Mesendoderm (in vitro differentiated cells): ENCODE measurements around the gene SLC26A6.
A peak's percentile ranks its signal among the peaks of the same experiment; 100 is the strongest.

Experiments
- DNase-seq: peaks from one replicate; pipeline ENCODE4 v3.0.0; 2013
- H2AK5ac ChIP-seq: 2 replicates; pipeline ENCODE4 v1.6.1; 2013; ENCODE audit warnings: low read length, inconsistent platforms
- H2BK120ac ChIP-seq: 2 replicates; pipeline ENCODE4 v1.6.1; 2013; ENCODE audit warnings: low read depth, mild to moderate bottlenecking, low read length, moderate library complexity, mixed read lengths
- H2BK15ac ChIP-seq: replicated peaks from 2 replicates; pipeline ENCODE4 v1.6.1; 2013; ENCODE audit warnings: low read depth, mild to moderate bottlenecking, moderate library complexity
- H2BK5ac ChIP-seq: 2 replicates; pipeline ENCODE4 v1.6.1; 2013; ENCODE audit warnings: low read length, inconsistent platforms
- H3K18ac ChIP-seq: 2 replicates; pipeline ENCODE4 v1.6.1; 2013; ENCODE audit warnings: mild to moderate bottlenecking, low read length, mixed read lengths
- H3K23ac ChIP-seq: one replicate; pipeline ENCODE4 v1.6.1; 2013; ENCODE audit warnings: low read length
- H3K27ac ChIP-seq: 2 replicates; pipeline ENCODE4 v1.5.1; 2013; ENCODE audit warnings: low read depth, mild to moderate bottlenecking, inconsistent platforms, low read length, moderate library complexity
- H3K27me3 ChIP-seq: 2 replicates; pipeline ENCODE4 v1.6.1; 2013; ENCODE audit warnings: low read length, control low read depth, mild to moderate bottlenecking, inconsistent platforms; ENCODE audit not compliant: insufficient read depth, poor library complexity
- H3K36me3 ChIP-seq: 2 replicates; pipeline ENCODE4 v1.6.1; 2013; ENCODE audit warnings: low read length, inconsistent platforms; ENCODE audit not compliant: control insufficient read depth, insufficient read depth
- H3K4ac ChIP-seq: one replicate; pipeline ENCODE4 v1.6.1; 2013; ENCODE audit warnings: low read depth, mild to moderate bottlenecking, low read length, moderate library complexity
- H3K4me1 ChIP-seq: 2 replicates; pipeline ENCODE4 v1.6.1; 2013; ENCODE audit warnings: low read depth, low read length, inconsistent platforms; ENCODE audit not compliant: control insufficient read depth
- H3K4me2 ChIP-seq: 2 replicates; pipeline ENCODE4 v1.6.1; 2013; ENCODE audit warnings: low read length
- H3K4me3 ChIP-seq: 2 replicates; pipeline ENCODE4 v1.5.1; 2013; ENCODE audit warnings: mild to moderate bottlenecking, low read length
- H3K56ac ChIP-seq: one replicate; pipeline ENCODE4 v1.6.1; 2013; ENCODE audit warnings: low read length
- H3K79me1 ChIP-seq: 2 replicates; pipeline ENCODE4 v1.6.1; 2013; ENCODE audit warnings: low read length, inconsistent platforms
- H3K79me2 ChIP-seq: 2 replicates; pipeline ENCODE4 v1.6.1; 2013; ENCODE audit warnings: mild to moderate bottlenecking, low read length; ENCODE audit not compliant: control insufficient read depth, insufficient read depth
- H3K9ac ChIP-seq: 2 replicates; pipeline ENCODE4 v1.6.1; 2013; ENCODE audit warnings: low read length, inconsistent platforms
- H4K5ac ChIP-seq: one replicate; pipeline ENCODE4 v1.6.1; 2013; ENCODE audit warnings: low read length
- H4K8ac ChIP-seq: one replicate; pipeline ENCODE4 v1.6.1; 2013; ENCODE audit warnings: low read depth, mild to moderate bottlenecking, control low read depth, low read length, moderate library complexity
- WGBS: extraction: QIAGEN DNeasy Blood & Tissue Kit; methylation state at CpG from one replicate; pipeline ENCODE4 v1.1.7; 2013; ENCODE audit warnings: low lambda C conversion rate, missing lambda C conversion rate; ENCODE audit not compliant: insufficient coverage; ENCODE audit errors: extremely low coverage; 5-methylcytosine and 5-hydroxymethylcytosine counted together

Gene SLC26A6

DNA sequence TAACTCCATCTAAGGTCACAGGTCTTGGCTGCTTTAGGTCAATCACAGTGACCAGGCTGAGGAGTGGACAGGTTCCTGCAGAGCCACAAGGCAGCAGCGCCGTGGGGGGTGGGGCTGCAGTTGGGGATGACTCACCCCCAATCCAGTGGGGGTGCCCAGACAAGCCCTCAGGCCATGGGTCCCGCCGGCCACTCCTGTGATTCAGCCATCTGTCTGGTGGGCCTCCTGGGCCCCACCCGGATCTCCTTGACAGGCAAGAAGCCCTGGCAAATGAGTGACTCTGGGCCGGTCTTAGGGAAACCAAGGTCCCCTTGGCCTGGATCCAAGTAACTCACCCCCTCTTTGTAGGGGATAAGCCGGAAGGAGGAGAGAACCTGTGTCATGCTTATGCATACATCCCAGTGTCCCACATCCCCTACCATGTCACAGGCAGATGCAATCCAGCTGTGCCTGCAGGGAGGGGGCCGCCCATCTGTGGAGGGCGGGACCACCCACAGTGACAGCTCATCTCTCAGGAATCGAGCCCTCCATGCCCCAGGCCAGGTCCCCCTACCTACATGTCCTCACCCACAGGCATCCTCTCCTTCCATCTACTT, 39.6 kb downstream of the SLC26A6 start:
- Histone ChIP-seq H3K18ac (no peak overlapping the region), H3K4me1 (peaks cover 9% of the 10 kb centered on the region), H2AK5ac (no peak overlapping the region), H2BK120ac (no peak overlapping the region), H3K79me2 (no peaks in the 10 kb centered on the region), H2BK5ac (no peak overlapping the region), H3K27ac (no peak overlapping the region), H3K9ac (no peak overlapping the region), H2BK15ac (no peak overlapping the region), H3K4me2 (no peak overlapping the region), H3K36me3 (peaks cover 16% of the 10 kb centered on the region), H3K27me3 (no peaks in the 10 kb centered on the region), H3K56ac (no peak overlapping the region), H3K23ac (peak overlapping the region; percentile 45), H3K79me1 (no peaks in the 10 kb centered on the region), H3K4ac (no peak overlapping the region), H4K5ac (no peak overlapping the region), H4K8ac (no peak overlapping the region), H3K4me3 (no peak overlapping the region)
- no CpG with 5 or more reads among the region's 10 CpGs for WGBS
- peak; percentile 86 for DNase-seq

- no CpG with 5 or more reads among the region's 35 CpGs for WGBS
Measured at GRCh38 chr3:48595075-48595525, 40.2 kb downstream of the SLC26A6 start, which contains the start of gene COL7A1. TSS of gene COL7A1 (minus strand) at chr3:48595329. CDS start at chr3:48595159, 170 bp downstream.

DNA sequence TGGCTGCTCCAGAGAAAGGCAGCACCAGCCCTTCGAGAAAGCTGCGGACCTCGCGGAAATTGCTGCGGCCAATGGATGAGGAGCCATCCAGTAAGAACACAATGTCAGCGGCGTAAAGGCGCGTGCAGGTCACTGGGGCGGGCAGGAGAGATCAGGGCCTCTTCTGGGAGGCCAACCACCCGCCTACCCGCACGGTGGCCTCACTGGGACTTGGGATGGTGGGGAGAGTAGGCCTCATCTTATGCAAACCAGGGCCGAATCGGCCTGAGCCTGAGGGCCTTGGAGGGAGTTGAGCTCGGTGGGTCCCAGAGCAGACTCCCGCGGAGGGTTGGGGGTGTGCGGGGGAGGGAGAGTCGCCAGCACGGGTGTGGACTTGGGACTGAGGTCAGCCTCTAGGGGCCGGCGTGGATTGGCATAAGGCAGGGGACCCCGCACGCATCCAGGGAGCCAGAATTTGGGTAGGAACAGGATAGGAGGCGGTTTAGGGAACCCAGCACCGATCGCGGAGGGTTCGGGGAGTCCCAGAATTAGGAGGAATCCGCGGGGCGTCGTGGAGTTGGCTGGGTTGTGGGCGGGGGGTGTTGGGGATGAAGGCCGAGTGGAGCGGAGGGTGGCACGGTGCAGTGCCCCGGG, 40.7 kb downstream of the SLC26A6 start:
- H3K79me1 ChIP-seq, result no peaks in the 10 kb centered on the region
- no peak overlapping the region for H3K4ac ChIP-seq
- H3K56ac ChIP-seq, result peak overlapping the region; percentile 56
- peak; percentile 26 for DNase-seq
- H3K36me3 ChIP-seq, result peaks cover 5% of the 10 kb centered on the region
- peak overlapping the region; percentile 70 for H3K27ac ChIP-seq
- no peak overlapping the region for H3K23ac ChIP-seq
- peaks cover 9% of the 10 kb centered on the region for H3K4me1 ChIP-seq
- H2BK15ac ChIP-seq, result no peak overlapping the region
- no CpG with 5 or more reads among the region's 39 CpGs for WGBS
- H2BK120ac ChIP-seq, result no peak overlapping the region
- H4K5ac ChIP-seq, result no peak overlapping the region
- H3K4me2 ChIP-seq, result no peak overlapping the region
- H2AK5ac ChIP-seq, result no peak overlapping the region
- H3K27me3 ChIP-seq, result no peaks in the 10 kb centered on the region
- H3K79me2 ChIP-seq, result no peaks in the 10 kb centered on the region
- no peak overlapping the region for H4K8ac ChIP-seq
- H3K18ac ChIP-seq, result no peak overlapping the region
- H2BK5ac ChIP-seq, result no peak overlapping the region
- no peak overlapping the region for H3K4me3 ChIP-seq
- peak overlapping the region; percentile 36 for H3K9ac ChIP-seq

More at GRCh38 chr3:48595075-48595525, 40.2 kb downstream of the SLC26A6 start, which contains the start of gene COL7A1:
- Histone ChIP-seq H2BK15ac (no peak within 1 kb of the TSS), H4K5ac (no peak within 1 kb of the TSS), H3K27me3 (no peaks in the 10 kb centered on the region), H2BK5ac (no peak within 1 kb of the TSS), H3K9ac (peak within 1 kb of the TSS; percentile 36), H4K8ac (no peak within 1 kb of the TSS), H3K4me2 (no peak within 1 kb of the TSS), H2BK120ac (no peak within 1 kb of the TSS), H3K27ac (peak within 1 kb of the TSS; percentile 70), H3K18ac (no peak within 1 kb of the TSS), H3K79me1 (no peaks in the 10 kb centered on the region), H3K36me3 (peaks cover 11% of the 10 kb centered on the region), H3K23ac (peak within 1 kb of the TSS; percentile 45), H3K4me3 (no peak within 1 kb of the TSS), H3K4me1 (peaks cover 9% of the 10 kb centered on the region), H2AK5ac (no peak within 1 kb of the TSS), H3K79me2 (no peaks in the 10 kb centered on the region), H3K4ac (no peak within 1 kb of the TSS), H3K56ac (peak within 1 kb of the TSS; percentile 56)
- no peak for DNase-seq

DNA sequence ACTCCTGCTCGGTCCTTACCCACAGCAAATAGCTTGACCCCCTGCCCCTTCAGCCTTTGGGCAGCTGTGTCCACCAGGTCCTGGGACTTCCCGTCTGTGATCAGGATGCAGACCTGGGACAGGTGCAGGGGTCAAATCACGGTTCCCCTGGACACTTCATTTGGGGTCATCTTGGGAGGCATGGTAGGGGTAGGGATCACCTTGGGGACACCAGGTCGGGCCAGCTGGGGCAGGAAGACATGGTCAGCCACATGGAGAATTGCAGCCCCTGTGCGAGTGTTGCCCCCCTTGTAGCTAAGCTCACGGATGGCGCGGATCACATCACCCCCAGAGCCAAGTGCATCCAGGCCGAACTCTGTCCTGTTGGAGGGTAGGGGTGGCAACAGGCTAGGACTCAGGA, 41.9 kb downstream of the SLC26A6 start:
- no peak overlapping the region for H4K5ac ChIP-seq
- H3K4me1 ChIP-seq, result peaks cover 9% of the 10 kb centered on the region
- peaks cover 1% of the 10 kb centered on the region for H3K36me3 ChIP-seq
- H3K9ac ChIP-seq, result no peak overlapping the region
- no peak overlapping the region for H2BK15ac ChIP-seq
- H2BK5ac ChIP-seq, result no peak overlapping the region
- no peak overlapping the region for H2BK120ac ChIP-seq
- no CpG with 5 or more reads among the region's 9 CpGs for WGBS
- no peak overlapping the region for H3K4ac ChIP-seq
- no peak overlapping the region for H3K4me3 ChIP-seq
- H3K23ac ChIP-seq, result no peak overlapping the region
- H3K4me2 ChIP-seq, result no peak overlapping the region
- no peak overlapping the region for H3K18ac ChIP-seq
- H3K27me3 ChIP-seq, result no peaks in the 10 kb centered on the region
- H2AK5ac ChIP-seq, result no peak overlapping the region
- no peak for DNase-seq
- no peak overlapping the region for H3K56ac ChIP-seq
- no peaks in the 10 kb centered on the region for H3K79me2 ChIP-seq
- no peaks in the 10 kb centered on the region for H3K79me1 ChIP-seq
- H4K8ac ChIP-seq, result no peak overlapping the region
- H3K27ac ChIP-seq, result no peak overlapping the region

- Histone ChIP-seq H3K36me3 (no peaks in the 10 kb centered on the region), H2BK5ac (no peak overlapping the region), H3K4me2 (no peak overlapping the region), H2BK120ac (no peak overlapping the region), H3K4ac (no peak overlapping the region), H4K8ac (no peak overlapping the region), H2BK15ac (no peak overlapping the region), H3K56ac (no peak overlapping the region), H3K27ac (no peak overlapping the region), H3K79me1 (no peaks in the 10 kb centered on the region), H4K5ac (no peak overlapping the region), H3K4me1 (peaks cover 9% of the 10 kb centered on the region), H2AK5ac (no peak overlapping the region), H3K79me2 (no peaks in the 10 kb centered on the region), H3K23ac (no peak overlapping the region), H3K27me3 (no peaks in the 10 kb centered on the region), H3K9ac (no peak overlapping the region), H3K18ac (no peak overlapping the region), H3K4me3 (no peak overlapping the region)
- no CpG with 5 or more reads among the region's 21 CpGs for WGBS
- DNase-seq, result no peak
Measured at GRCh38 chr3:48592519-48593087, 42.7 kb downstream of the SLC26A6 start.
